ENCODE measurements around the gene IP6K1. TPM values are rescaled to one million over a fixed set of nuclear protein-coding genes. Genes with fewer than 3 reads are reported as not detected.
"Not testable (repeated sequence)": the region's sequence is repeated elsewhere in the genome, so short reads cannot be mapped to it uniquely, and the experiment has no call there.

Gene IP6K1
- total and polyA plus RNA-seq, 11 donors, result 8.9 to 36.6 (median 20.4) TPM

DNA sequence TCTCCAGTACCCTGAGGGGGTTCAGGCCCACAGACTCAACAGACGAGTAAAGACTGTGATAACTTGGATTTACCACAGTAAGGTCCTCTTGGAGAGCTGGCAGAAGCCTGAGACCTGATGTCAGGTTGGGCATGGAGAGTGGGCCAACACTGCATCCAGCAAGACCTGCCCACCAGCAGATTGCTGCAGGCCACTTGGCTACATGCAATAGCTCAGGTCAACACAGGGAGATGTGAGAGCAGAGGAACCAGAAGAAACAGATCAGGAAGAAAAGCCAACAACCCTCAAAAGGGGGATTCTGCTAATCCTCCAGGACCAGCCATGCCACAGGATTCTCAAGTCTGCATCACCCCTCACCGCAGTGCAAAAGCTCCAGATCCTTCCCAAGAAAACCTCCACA, 1.7 kb upstream of the IP6K1 start:
- H3K4me3 ChIP-seq, result no peak overlapping the region
- H3K36me3 ChIP-seq, result peaks cover 0 to 19% (median 7%) of the 10 kb centered on the region in 9 donors
- no peaks in the 10 kb centered on the region for H3K9me3 ChIP-seq
- H3K27me3 ChIP-seq, result no peaks in the 10 kb centered on the region
- H3K27ac ChIP-seq, result peak overlapping the region in 4 of 12 donors; percentile 86 to 94 (median 94)
- intact Hi-C loops (cut with DNase I), result loop anchor here in 2 of 10 donors (5.0 kb wide), 1 partner anchor 66 kb away; the partner anchor contains the start of gene GMPPB (in 2 of the 2)
- TF ChIP-seq CTCF (IDR thresholded peaks at IDR 0.05) (no peak), POLR2A (IDR thresholded peaks at IDR 0.05) (no peak)
- H3K4me1 ChIP-seq, result peaks cover 0 to 36% (median 24%) of the 10 kb centered on the region in 12 donors
- 93 to 100% (median 98%) methylated on average over 2 of the region's 2 CpGs for WGBS, 4 donors
- DNase-seq, result no peak
- ATAC-seq, result no peak

DNA sequence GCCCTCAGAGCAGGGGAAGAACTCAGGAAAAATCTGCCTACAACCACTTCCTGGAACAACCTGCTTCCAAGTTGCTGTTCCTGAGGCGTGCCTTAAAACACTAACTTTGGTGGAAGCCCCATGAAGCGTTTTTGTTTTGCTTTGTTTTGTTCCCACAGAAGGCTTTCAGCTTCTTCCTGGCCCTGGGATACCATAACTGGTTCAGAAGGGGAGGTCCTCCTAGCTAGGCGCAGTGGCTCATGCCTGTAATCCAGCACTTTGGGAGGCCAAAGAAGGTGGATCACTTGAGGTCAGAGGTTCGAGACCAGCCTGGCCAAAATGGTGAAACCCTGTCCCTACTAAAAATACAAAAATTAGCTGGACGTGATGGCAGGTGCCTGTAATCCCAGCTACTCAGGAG, 1.2 kb upstream of the IP6K1 start:
- ATAC-seq, result no peak
- no peaks in the 10 kb centered on the region for H3K27me3 ChIP-seq
- peak overlapping the region in 11 of 12 donors; percentile 85 to 99 (median 94) for H3K27ac ChIP-seq
- H3K4me1 ChIP-seq, result peaks cover 0 to 36% (median 24%) of the 10 kb centered on the region in 12 donors
- DNase-seq, result no peak
- H3K36me3 ChIP-seq, result peaks cover 0 to 21% (median 7%) of the 10 kb centered on the region in 9 donors
- H3K4me3 ChIP-seq, result no peak overlapping the region
- TF ChIP-seq CTCF (IDR thresholded peaks at IDR 0.05), result no peak
- intact Hi-C loops (cut with DNase I), result loop anchor here in 2 of 10 donors (5.0 kb wide), 1 partner anchor 65 kb away; the partner anchor contains the start of gene GMPPB (in 2 of the 2)
- no peaks in the 10 kb centered on the region for H3K9me3 ChIP-seq
- 75 to 80% (median 78%) methylated on average over 5 of the region's 5 CpGs for whole genome bisulfite sequencing, 4 donors

DNA sequence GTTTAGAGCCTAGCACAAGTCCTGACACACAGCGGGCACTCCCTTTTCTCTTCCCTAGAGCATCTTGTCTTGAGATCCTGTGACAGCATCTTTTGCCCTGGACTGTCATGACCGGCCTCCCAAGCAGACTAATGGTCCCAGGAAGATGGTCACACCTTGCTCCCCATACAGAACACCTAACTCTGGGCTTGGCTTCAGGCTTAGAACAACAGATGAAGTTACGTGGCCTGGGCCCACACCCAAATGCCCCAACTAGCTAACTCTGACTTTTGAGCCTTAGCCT, 781 bp upstream of the IP6K1 start:
- Histone ChIP-seq H3K4me3 (peak overlapping the region in 10 of 12 donors; percentile 73 to 98 (median 94)), H3K27ac (peak overlapping the region; percentile 79 to 99 (median 94)), H3K4me1 (peaks cover 0 to 36% (median 26%) of the 10 kb centered on the region in 12 donors), H3K9me3 (no peaks in the 10 kb centered on the region), H3K27me3 (no peaks in the 10 kb centered on the region), H3K36me3 (peaks cover 0 to 26% (median 7%) of the 10 kb centered on the region in 9 donors)
- no peak for ATAC-seq
- TF ChIP-seq CTCF (IDR thresholded peaks at IDR 0.05) (no peak), POLR2A (IDR thresholded peaks at IDR 0.05) (no peak)
- DNase-seq, result no peak
- WGBS, 4 donors, result 60 to 73% (median 68%) methylated on average over 3 of the region's 3 CpGs
- intact Hi-C loops (cut with DNase I), result loop anchor here in 2 of 10 donors (5.0 kb wide), 1 partner anchor 65 kb away; the partner anchor contains the start of gene GMPPB (in 2 of the 2)

- intact Hi-C loops (cut with DNase I), result loop anchor here in 2 of 10 donors (5.0 kb wide), 1 partner anchor 63 kb away; the partner anchor contains the start of gene GMPPB (in 2 of the 2)
- no peak for TF ChIP-seq POLR2A (IDR thresholded peaks at IDR 0.05)
- no peak for TF ChIP-seq CTCF (IDR thresholded peaks at IDR 0.05)
- Histone ChIP-seq H3K27ac (peak overlapping the region; percentile 83 to 99 (median 94)), H3K36me3 (peaks cover 0 to 35% (median 16%) of the 10 kb centered on the region in 9 donors), H3K9me3 (no peaks in the 10 kb centered on the region), H3K4me1 (peaks cover 0 to 44% (median 30%) of the 10 kb centered on the region in 12 donors), H3K4me3 (peak overlapping the region; percentile 73 to 98 (median 92)), H3K27me3 (no peaks in the 10 kb centered on the region)
- ATAC-seq (peak in 3 of 4 donors; percentile 1 to 63 (median 61)), DNase-seq (peak in 1 of 5 donors; percentile 73)
- 2 to 4% (median 3%) methylated on average over 19 to 50 of the region's 50 CpGs for WGBS, 4 donors
Measured at GRCh38 chr3:49785565-49786356, 581 bp downstream of the IP6K1 start.

DNA sequence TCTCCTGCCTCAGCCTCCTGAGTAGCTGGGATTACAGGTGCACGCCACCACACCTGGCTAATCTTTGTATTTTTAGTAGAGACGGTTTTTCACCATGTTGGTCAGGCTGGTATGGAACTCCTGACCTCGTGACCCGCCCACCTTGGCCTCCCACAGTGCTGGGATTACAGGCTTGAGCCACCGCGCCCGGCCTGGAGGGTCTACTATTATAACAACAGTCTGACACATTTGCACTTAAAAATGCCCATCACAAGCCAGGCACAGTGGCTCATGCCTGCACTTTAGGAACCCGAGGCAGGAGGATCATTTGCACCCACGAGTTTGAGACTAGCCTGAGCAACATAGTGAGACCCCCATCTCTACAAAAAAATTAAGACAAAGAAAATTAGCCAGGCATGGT, 4.1 kb downstream of the IP6K1 start:
- Histone ChIP-seq H3K36me3 (peaks cover 0 to 49% (median 23%) of the 10 kb centered on the region in 9 donors), H3K4me1 (peaks cover 0 to 49% (median 30%) of the 10 kb centered on the region in 12 donors)
- intact Hi-C loops (cut with DNase I); H3K27me3 ChIP-seq; DNase-seq; H3K27ac ChIP-seq; H3K4me3 ChIP-seq; ATAC-seq; H3K9me3 ChIP-seq: not testable (repeated sequence)
- WGBS, 4 donors, result 94 to 96% (median 95%) methylated on average over 9 of the region's 9 CpGs
